ENCODE results near the gene KRT72.

Gene KRT72

GRCh38 chr12:52648012-52648550 is 46.8 kb upstream of the KRT72 start:
- TF ChIP-seq EZH2 (optimal IDR thresholded peaks at IDR 0.05; ENCODE audit: low read depth, low read length) (no peak), EZH2phosphoT487 (IDR thresholded peaks at IDR 0.05; ENCODE audit: low read length) (no peak), CTCF (IDR thresholded peaks at IDR 0.05; ENCODE audit: low read length) (no peak)
- H3K27me3 ChIP-seq (replicated peaks; ENCODE audit: insufficient read depth, low read length), result peaks cover 43% of the 10 kb centered on the region
- H3K9me3 ChIP-seq (replicated peaks; ENCODE audit: insufficient read depth, low read length), result no peaks in the 10 kb centered on the region
- no peak overlapping the region for H2AFZ ChIP-seq (ENCODE audit: low read length)
- no peak overlapping the region for H3K27ac ChIP-seq (ENCODE audit: low read length)
- H3K9ac ChIP-seq (ENCODE audit: low read length), result no peak overlapping the region
- no peaks in the 10 kb centered on the region for H3F3A ChIP-seq (ENCODE audit: insufficient read depth, low read length)
- no peaks in the 10 kb centered on the region for H4K20me1 ChIP-seq (ENCODE audit: insufficient read depth, low read length)
- no peak overlapping the region for H3K4me2 ChIP-seq (ENCODE audit: low read depth, low read length)
- H3K79me2 ChIP-seq (ENCODE audit: low read length), result no peaks in the 10 kb centered on the region
- H3K9me2 ChIP-seq (replicated peaks; ENCODE audit: insufficient read depth, low read length), result no peaks in the 10 kb centered on the region
- H3K4me3 ChIP-seq (ENCODE audit: low read length), result no peak overlapping the region
- DNase-seq, result no peak
- no peaks in the 10 kb centered on the region for H3K4me1 ChIP-seq (ENCODE audit: low read length)
- H3K36me3 ChIP-seq (replicated peaks; ENCODE audit: insufficient read depth, low read length), result no peaks in the 10 kb centered on the region

GRCh38 chr12:52647601-52648000 is 46.3 kb upstream of the KRT72 start:
- H3K9ac ChIP-seq (ENCODE audit: low read length), result no peak overlapping the region
- no peak overlapping the region for H2AFZ ChIP-seq (ENCODE audit: low read length)
- no peaks in the 10 kb centered on the region for H3K4me1 ChIP-seq (ENCODE audit: low read length)
- no peaks in the 10 kb centered on the region for H3K36me3 ChIP-seq (replicated peaks; ENCODE audit: insufficient read depth, low read length)
- TF ChIP-seq EZH2 (optimal IDR thresholded peaks at IDR 0.05; ENCODE audit: low read depth, low read length) (no peak), EZH2phosphoT487 (IDR thresholded peaks at IDR 0.05; ENCODE audit: low read length) (no peak), CTCF (IDR thresholded peaks at IDR 0.05; ENCODE audit: low read length) (no peak)
- no peak overlapping the region for H3K27ac ChIP-seq (ENCODE audit: low read length)
- H4K20me1 ChIP-seq (ENCODE audit: insufficient read depth, low read length), result no peaks in the 10 kb centered on the region
- no peak overlapping the region for H3K4me2 ChIP-seq (ENCODE audit: low read depth, low read length)
- no peaks in the 10 kb centered on the region for H3K9me2 ChIP-seq (replicated peaks; ENCODE audit: insufficient read depth, low read length)
- H3F3A ChIP-seq (ENCODE audit: insufficient read depth, low read length), result no peaks in the 10 kb centered on the region
- no peaks in the 10 kb centered on the region for H3K9me3 ChIP-seq (replicated peaks; ENCODE audit: insufficient read depth, low read length)
- peaks cover 40% of the 10 kb centered on the region for H3K27me3 ChIP-seq (replicated peaks; ENCODE audit: insufficient read depth, low read length)
- DNase-seq, result no peak
- H3K79me2 ChIP-seq (ENCODE audit: low read length), result no peaks in the 10 kb centered on the region
- no peak overlapping the region for H3K4me3 ChIP-seq (ENCODE audit: low read length)

- Histone ChIP-seq H3K4me2 (ENCODE audit: low read depth, low read length) (no peak overlapping the region), H3K4me1 (ENCODE audit: low read length) (no peaks in the 10 kb centered on the region), H2AFZ (ENCODE audit: low read length) (no peak overlapping the region), H3K9me3 (replicated peaks; ENCODE audit: insufficient read depth, low read length) (no peaks in the 10 kb centered on the region), H3K27ac (ENCODE audit: low read length) (no peak overlapping the region), H3K9me2 (replicated peaks; ENCODE audit: insufficient read depth, low read length) (no peaks in the 10 kb centered on the region), H3K9ac (ENCODE audit: low read length) (no peak overlapping the region), H3K79me2 (ENCODE audit: low read length) (no peaks in the 10 kb centered on the region), H3F3A (ENCODE audit: insufficient read depth, low read length) (no peaks in the 10 kb centered on the region), H4K20me1 (ENCODE audit: insufficient read depth, low read length) (no peaks in the 10 kb centered on the region), H3K36me3 (replicated peaks; ENCODE audit: insufficient read depth, low read length) (no peaks in the 10 kb centered on the region), H3K4me3 (ENCODE audit: low read length) (no peak overlapping the region), H3K27me3 (replicated peaks; ENCODE audit: insufficient read depth, low read length) (peaks cover 32% of the 10 kb centered on the region)
- no peak for TF ChIP-seq EZH2phosphoT487 (IDR thresholded peaks at IDR 0.05; ENCODE audit: low read length)
- TF ChIP-seq CTCF (IDR thresholded peaks at IDR 0.05; ENCODE audit: low read length), result no peak
- no peak for TF ChIP-seq EZH2 (optimal IDR thresholded peaks at IDR 0.05; ENCODE audit: low read depth, low read length)
- DNase-seq, result no peak
These were observed 45.4 kb upstream of the KRT72 start for GRCh38 chr12:52646613-52647012.

All from MM.1S (cell line).